BJ (cell line): ENCODE measurements around the gene IGDCC3. TPM values are rescaled to one million over a fixed set of nuclear protein-coding genes. Genes with fewer than 3 reads are reported as not detected.

ENCODE experiments used
- CTCF ChIA-PET: fragments of 350-600 bp; formaldehyde crosslinking; extraction: SDS; loops from one replicate; lab custom pipeline; 2021; ENCODE audit warnings: antibody characterized with exemption, inconsistent platforms; lab: Yijun Ruan, JAX
- POLR2A ChIA-PET: fragments of 300-600 bp; sonication (Branson Sonifier 250); formaldehyde crosslinking; extraction: SDS; loops from one replicate; lab custom pipeline; 2021; ENCODE audit warnings: antibody characterized with exemption; lab: Charles Lee
- DNase-seq: peaks from one replicate; pipeline ENCODE4 v3.0.0-alpha.2; 2011; ENCODE audit warnings: low read depth
- H3K27me3 ChIP-seq: 2 replicates; pipeline ENCODE4 v1.6.0; 2011; ENCODE audit warnings: low read length; ENCODE audit not compliant: control insufficient read depth, insufficient read depth
- H3K36me3 ChIP-seq: 2 replicates; pipeline ENCODE4 v1.5.1; 2011; ENCODE audit warnings: low read length; ENCODE audit not compliant: control insufficient read depth, insufficient read depth
- H3K4me3 ChIP-seq: 2 replicates; pipeline ENCODE4 v1.5.1; 2011; ENCODE audit warnings: low read depth, mild to moderate bottlenecking, control low read depth, low read length
- polyA plus RNA-seq: library from polyadenylated mRNA; depleted of rRNA; stranded (reverse); fragments of >200 nt; gene quantifications from 2 replicates; pipeline ENCODE4 v1.2.3, GENCODE V29; 2011
- TF ChIP-seq, protein P1 (sequence below): IDR thresholded peaks from 2 replicates; pipeline ENCODE4 v1.5.1; 2011; ENCODE audit warnings: low read depth, mild to moderate bottlenecking, control low read depth, inconsistent platforms, low read length, moderate library complexity; ENCODE audit not compliant: insufficient read depth

IGDCC3 gene
- polyA plus RNA-seq, 1 experiment, result not detected

DNA sequence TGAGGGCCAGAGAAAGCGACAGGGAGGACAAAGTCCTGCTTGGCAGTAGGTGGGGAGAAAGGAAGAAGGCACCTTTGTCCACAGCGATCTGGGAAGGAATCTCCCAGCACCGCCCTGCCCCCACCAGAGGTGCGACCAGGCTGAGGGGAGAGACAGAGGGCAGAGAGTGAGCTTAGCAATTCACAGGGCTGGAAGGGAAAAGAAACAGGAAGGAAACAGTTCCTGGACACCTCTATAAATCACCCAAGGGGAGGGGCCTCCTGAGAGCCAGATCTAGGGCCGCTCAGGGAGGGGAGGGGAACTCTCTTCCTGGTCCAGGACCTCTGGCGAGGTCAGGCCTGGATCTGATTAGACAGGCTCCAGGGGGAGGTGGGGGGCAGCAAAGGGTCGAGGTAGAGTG, 37.9 kb downstream of the IGDCC3 start:
- TF ChIP-seq, protein P1, sequence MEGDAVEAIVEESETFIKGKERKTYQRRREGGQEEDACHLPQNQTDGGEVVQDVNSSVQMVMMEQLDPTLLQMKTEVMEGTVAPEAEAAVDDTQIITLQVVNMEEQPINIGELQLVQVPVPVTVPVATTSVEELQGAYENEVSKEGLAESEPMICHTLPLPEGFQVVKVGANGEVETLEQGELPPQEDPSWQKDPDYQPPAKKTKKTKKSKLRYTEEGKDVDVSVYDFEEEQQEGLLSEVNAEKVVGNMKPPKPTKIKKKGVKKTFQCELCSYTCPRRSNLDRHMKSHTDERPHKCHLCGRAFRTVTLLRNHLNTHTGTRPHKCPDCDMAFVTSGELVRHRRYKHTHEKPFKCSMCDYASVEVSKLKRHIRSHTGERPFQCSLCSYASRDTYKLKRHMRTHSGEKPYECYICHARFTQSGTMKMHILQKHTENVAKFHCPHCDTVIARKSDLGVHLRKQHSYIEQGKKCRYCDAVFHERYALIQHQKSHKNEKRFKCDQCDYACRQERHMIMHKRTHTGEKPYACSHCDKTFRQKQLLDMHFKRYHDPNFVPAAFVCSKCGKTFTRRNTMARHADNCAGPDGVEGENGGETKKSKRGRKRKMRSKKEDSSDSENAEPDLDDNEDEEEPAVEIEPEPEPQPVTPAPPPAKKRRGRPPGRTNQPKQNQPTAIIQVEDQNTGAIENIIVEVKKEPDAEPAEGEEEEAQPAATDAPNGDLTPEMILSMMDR, result no peak
- peaks cover 26% of the 10 kb centered on the region for H3K27me3 ChIP-seq
- POLR2A ChIA-PET, result no interaction called here

DNA sequence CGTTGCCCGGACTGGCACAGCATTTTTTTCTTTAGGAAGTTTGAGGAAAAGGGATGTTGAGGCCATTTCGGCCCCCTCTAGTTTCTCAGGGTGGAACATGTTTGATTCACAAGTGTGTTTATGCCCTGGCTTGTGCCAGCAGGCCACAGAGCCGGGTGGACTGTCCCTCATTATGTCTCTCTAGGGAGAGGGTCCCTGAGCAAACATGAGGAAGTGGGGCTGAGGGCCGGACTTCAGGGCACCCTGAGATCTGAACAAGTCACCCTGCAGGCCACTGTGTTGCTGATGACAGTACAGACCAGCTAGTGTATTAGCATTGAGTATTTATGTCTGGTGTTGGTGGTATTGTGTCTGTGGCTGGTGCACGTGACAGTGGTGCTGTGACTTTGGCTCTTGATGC, 38.4 kb downstream of the IGDCC3 start:
- CTCF ChIA-PET, result interaction anchor here (0.8 kb wide), 1 partner anchor 45 kb away, joined by 3 read pairs; no protein-coding TSS in a partner anchor
- H3K4me3 ChIP-seq, result no peak overlapping the region
- POLR2A ChIA-PET, result no interaction called here
- peaks cover 27% of the 10 kb centered on the region for H3K27me3 ChIP-seq
- TF ChIP-seq, protein P1, result no peak
- no peak for DNase-seq
- H3K36me3 ChIP-seq, result no peaks in the 10 kb centered on the region

More for the DNA sequence above, 37.9 kb downstream of the IGDCC3 start:
- CTCF ChIA-PET, result interaction anchor here (0.8 kb wide), 1 partner anchor 44 kb away, joined by 3 read pairs; no protein-coding TSS in a partner anchor
- no peak for DNase-seq
- Histone ChIP-seq H3K4me3 (no peak overlapping the region), H3K36me3 (no peaks in the 10 kb centered on the region)

- Histone ChIP-seq H3K4me3 (no peak overlapping the region), H3K36me3 (no peaks in the 10 kb centered on the region), H3K27me3 (peaks cover 27% of the 10 kb centered on the region)
- CTCF ChIA-PET, result interaction anchor here (0.6 to 0.7 kb wide), 2 partner anchors 61 to 66 kb away, joined by 3 read pairs; no protein-coding TSS in a partner anchor
- TF ChIP-seq, protein P1, result no peak
- POLR2A ChIA-PET, result no interaction called here
- no peak for DNase-seq
These were observed 39.0 kb downstream of the IGDCC3 start for GRCh38 chr15:65338823-65339222.

DNA sequence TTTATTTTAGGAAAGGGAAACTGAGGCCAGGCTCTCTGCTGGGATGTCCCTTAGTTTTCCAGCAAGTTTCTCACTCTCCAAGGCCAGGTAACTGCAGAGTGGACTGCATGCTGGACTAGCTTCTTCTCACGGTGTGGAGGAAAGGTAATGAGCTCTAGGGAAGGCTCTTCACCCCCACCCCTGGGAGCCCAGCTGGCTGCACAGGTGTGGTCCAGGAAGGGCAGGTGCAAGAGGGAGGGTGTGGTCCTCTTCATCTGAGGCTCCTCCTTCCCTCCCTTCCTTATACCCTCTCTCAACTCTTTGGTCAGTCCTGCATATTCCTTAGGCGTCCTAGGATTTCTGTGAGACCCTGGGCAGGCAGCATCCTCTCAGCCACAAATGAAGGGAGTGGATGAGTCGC, 39.4 kb downstream of the IGDCC3 start:
- Histone ChIP-seq H3K4me3 (no peak overlapping the region), H3K27me3 (peaks cover 25% of the 10 kb centered on the region), H3K36me3 (no peaks in the 10 kb centered on the region)
- TF ChIP-seq, protein P1, result no peak
- no peak for DNase-seq
- ChIA-PET POLR2A (no interaction called here), CTCF (interaction anchor here (0.6 to 2.3 kb wide), 4 partner anchors 36 to 66 kb away, joined by 3 to 7 read pairs (median 4); no protein-coding TSS in a partner anchor)

- Histone ChIP-seq H3K36me3 (no peaks in the 10 kb centered on the region), H3K4me3 (no peak overlapping the region), H3K27me3 (peaks cover 24% of the 10 kb centered on the region)
- no peak for DNase-seq
- CTCF ChIA-PET, result interaction anchor here (1.3 to 2.3 kb wide), 2 partner anchors 36 to 49 kb away, joined by 5 to 7 read pairs; no protein-coding TSS in a partner anchor
- POLR2A ChIA-PET, result no interaction called here
- TF ChIP-seq, protein P1, result no peak
These were observed 40.2 kb downstream of the IGDCC3 start for GRCh38 chr15:65337436-65338070.
